Neural progenitor cell (in vitro differentiated cells): ENCODE measurements around the gene EFCAB8. TPM values are rescaled to one million over a fixed set of nuclear protein-coding genes. Genes with fewer than 3 reads are reported as not detected.

Source experiments
- DNase-seq: peaks from one replicate; pipeline ENCODE4 v3.0.0-alpha.2; 2016; ENCODE audit warnings: low spot score
- H2AFZ ChIP-seq: fragments of 200-600 bp; sonication (generic); replicated peaks from 2 replicates; pipeline ENCODE4 v1.6.1; 2016; ENCODE audit warnings: antibody characterized with exemption
- H3F3A ChIP-seq: fragments of 200-600 bp; sonication (generic); 2 replicates; pipeline ENCODE4 v1.6.1; 2016; ENCODE audit warnings: antibody characterized with exemption, low read depth
- H3K27ac ChIP-seq: fragments of 200-600 bp; sonication (generic); 2 replicates; pipeline ENCODE4 v1.5.1; 2016; ENCODE audit warnings: mild to moderate bottlenecking
- H3K27me3 ChIP-seq: fragments of 200-600 bp; sonication (generic); 2 replicates; pipeline ENCODE4 v1.6.1; 2016; ENCODE audit warnings: mild to moderate bottlenecking, moderate library complexity
- H3K36me3 ChIP-seq: fragments of 200-600 bp; sonication (generic); 2 replicates; pipeline ENCODE4 v1.5.1; 2016
- H3K4me1 ChIP-seq: fragments of 200-600 bp; sonication (generic); 2 replicates; pipeline ENCODE4 v1.6.1; 2016; ENCODE audit warnings: mixed run types
- H3K4me2 ChIP-seq: fragments of 200-600 bp; sonication (generic); 2 replicates; pipeline ENCODE4 v1.6.1; 2016
- H3K4me3 ChIP-seq: fragments of 200-600 bp; sonication (generic); 2 replicates; pipeline ENCODE4 v1.5.1; 2016
- H3K79me2 ChIP-seq: fragments of 200-600 bp; sonication (generic); 2 replicates; pipeline ENCODE4 v1.6.1; 2016; ENCODE audit warnings: low read depth
- H3K9ac ChIP-seq: fragments of 200-600 bp; sonication (generic); 2 replicates; pipeline ENCODE4 v1.6.1; 2016
- H3K9me3 ChIP-seq: fragments of 200-600 bp; sonication (generic); 2 replicates; pipeline ENCODE4 v1.5.1; 2016; ENCODE audit warnings: low read depth
- H4K20me1 ChIP-seq: fragments of 200-600 bp; sonication (generic); 2 replicates; pipeline ENCODE4 v1.6.1; 2016; ENCODE audit warnings: low read depth
- H3K27ac Mint-ChIP-seq: 3 replicates; pipeline ENCODE4 v1.8.0; 2021; ENCODE audit warnings: mixed read lengths
- H3K27me3 Mint-ChIP-seq: 2 replicates; pipeline ENCODE4 v1.8.0; 2022; ENCODE audit warnings: low read depth, mild to moderate bottlenecking, inconsistent platforms, moderate library complexity, mixed read lengths; ENCODE audit not compliant: insufficient read depth
- H3K36me3 Mint-ChIP-seq: 3 replicates; pipeline ENCODE4 v1.8.0; 2021; ENCODE audit warnings: mixed read lengths
- H3K4me1 Mint-ChIP-seq: 3 replicates; pipeline ENCODE4 v1.8.0; 2021; ENCODE audit warnings: mixed read lengths
- H3K4me3 Mint-ChIP-seq: 3 replicates; pipeline ENCODE4 v1.8.0; 2021; ENCODE audit warnings: mild to moderate bottlenecking, moderate library complexity, mixed read lengths
- H3K9me3 Mint-ChIP-seq: 3 replicates; pipeline ENCODE4 v1.8.0; 2020; ENCODE audit warnings: mixed read lengths
- CTCF ChIP-seq: fragments of 200-600 bp; sonication (generic); IDR thresholded peaks from 2 replicates; pipeline ENCODE4 v1.5.1; 2017; ENCODE audit warnings: antibody characterized with exemption, mild to moderate bottlenecking
- EZH2 ChIP-seq: fragments of 200-600 bp; sonication (generic); IDR thresholded peaks from 2 replicates; pipeline ENCODE4 v1.6.1; 2017; ENCODE audit warnings: antibody characterized with exemption, mild to moderate bottlenecking, moderate library complexity
- EZH2phosphoT487 ChIP-seq: fragments of 200-600 bp; sonication (generic); IDR thresholded peaks from 2 replicates; pipeline ENCODE4 v1.6.1; 2017; ENCODE audit warnings: antibody characterized with exemption
- total RNA-seq: library from RNA; depleted of rRNA; stranded (reverse); fragments of >200 nt; gene quantifications from 2 replicates; pipeline ENCODE4 v1.2.3, GENCODE V29; 2015; ENCODE audit warnings: low replicate concordance

EFCAB8 gene
- total RNA-seq, 1 donor from 2014 or later: not detected

- Mint-ChIP-seq H3K27ac (no peak overlapping the region), H3K36me3 (peaks cover 3% of the 10 kb centered on the region), H3K9me3 (no peaks in the 10 kb centered on the region), H3K4me3 (peak overlapping the region; percentile 94), H3K27me3 (peaks cover 4% of the 10 kb centered on the region), H3K4me1 (peaks cover 31% of the 10 kb centered on the region)
- Histone ChIP-seq H3K9me3 (no peaks in the 10 kb centered on the region), H3K27ac (no peak overlapping the region), H3K4me1 (peaks cover 10% of the 10 kb centered on the region), H3K36me3 (no peaks in the 10 kb centered on the region), H3K9ac (no peak overlapping the region), H4K20me1 (peaks cover 58% of the 10 kb centered on the region), H3K79me2 (peaks cover 72% of the 10 kb centered on the region), H3K27me3 (no peaks in the 10 kb centered on the region), H3K4me3 (no peak overlapping the region), H2AFZ (no peak overlapping the region), H3K4me2 (peak overlapping the region; percentile 86), H3F3A (peaks cover 30% of the 10 kb centered on the region)
- TF ChIP-seq EZH2phosphoT487: no peak
- no peak for TF ChIP-seq CTCF
- no peak for TF ChIP-seq EZH2
- DNase-seq: no peak
These were observed 36.5 kb upstream of the EFCAB8 start for GRCh38 chr20:32822225-32822624.

- no peak overlapping the region for H3K27ac Mint-ChIP-seq
- H3K9me3 ChIP-seq: no peaks in the 10 kb centered on the region
- H3K4me3 ChIP-seq: no peak overlapping the region
- peak; percentile 16 for DNase-seq
- no peak overlapping the region for H3K9ac ChIP-seq
- peaks cover 34% of the 10 kb centered on the region for H3K4me1 Mint-ChIP-seq
- H3K27me3 ChIP-seq: no peaks in the 10 kb centered on the region
- H3K9me3 Mint-ChIP-seq: no peaks in the 10 kb centered on the region
- H3K4me1 ChIP-seq: peaks cover 10% of the 10 kb centered on the region
- H3K27me3 Mint-ChIP-seq: peaks cover 4% of the 10 kb centered on the region
- H4K20me1 ChIP-seq: peaks cover 62% of the 10 kb centered on the region
- H3F3A ChIP-seq: peaks cover 25% of the 10 kb centered on the region
- H3K36me3 Mint-ChIP-seq: peaks cover 6% of the 10 kb centered on the region
- no peaks in the 10 kb centered on the region for H3K36me3 ChIP-seq
- H3K4me2 ChIP-seq: no peak overlapping the region
- H2AFZ ChIP-seq: no peak overlapping the region
- no peak overlapping the region for H3K27ac ChIP-seq
- TF ChIP-seq EZH2phosphoT487 (no peak), CTCF (no peak), EZH2 (no peak)
- H3K4me3 Mint-ChIP-seq: no peak overlapping the region
- H3K79me2 ChIP-seq: peaks cover 81% of the 10 kb centered on the region
These were observed 35.6 kb upstream of the EFCAB8 start for GRCh38 chr20:32823078-32823477.

- Histone ChIP-seq H3K36me3 (no peaks in the 10 kb centered on the region), H2AFZ (no peak overlapping the region), H4K20me1 (peaks cover 69% of the 10 kb centered on the region), H3K9me3 (no peaks in the 10 kb centered on the region), H3K27ac (no peak overlapping the region), H3K4me1 (peaks cover 11% of the 10 kb centered on the region), H3F3A (peaks cover 25% of the 10 kb centered on the region), H3K79me2 (peaks cover 90% of the 10 kb centered on the region), H3K4me3 (no peak overlapping the region), H3K27me3 (no peaks in the 10 kb centered on the region), H3K4me2 (no peak overlapping the region), H3K9ac (no peak overlapping the region)
- Mint-ChIP-seq H3K36me3 (peaks cover 12% of the 10 kb centered on the region), H3K27ac (no peak overlapping the region), H3K27me3 (peaks cover 3% of the 10 kb centered on the region), H3K4me1 (peaks cover 36% of the 10 kb centered on the region), H3K9me3 (no peaks in the 10 kb centered on the region), H3K4me3 (no peak overlapping the region)
- no peak for DNase-seq
- TF ChIP-seq EZH2phosphoT487 (no peak), EZH2 (no peak), CTCF (no peak)
These were observed 34.8 kb upstream of the EFCAB8 start for GRCh38 chr20:32823737-32824588.
